ENCODE measurements around the gene TADA2A. TPM values are rescaled to one million over a fixed set of nuclear protein-coding genes. Genes with fewer than 3 reads are reported as not detected.

TADA2A gene
- polyA plus RNA-seq, 2 of the 4 experiments (the other 2 are of a cell fraction), result 9.9 to 27.1 TPM

DNA sequence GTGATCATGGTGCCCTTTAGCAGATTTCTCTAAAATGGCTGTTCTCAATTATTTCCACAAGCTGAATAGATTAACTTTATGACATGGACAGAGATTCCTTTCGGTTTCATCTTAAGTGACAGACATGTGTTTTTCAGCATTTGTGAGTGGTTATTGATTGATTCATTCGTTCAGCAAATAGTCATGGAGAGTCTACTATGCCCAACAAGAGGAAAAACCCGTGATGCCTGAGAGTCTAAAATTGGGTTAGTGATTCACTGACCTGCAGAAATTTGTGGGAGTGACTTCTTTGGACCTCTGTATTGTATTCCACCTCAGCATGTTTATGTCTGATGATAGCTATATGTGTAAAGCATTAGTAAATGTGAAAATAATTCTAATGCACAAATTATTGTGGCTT lies 55.0 kb downstream of the TADA2A start:
- CTCF ChIA-PET, result interaction anchor here (0.8 to 1.6 kb wide), 3 partner anchors 58 to 88 kb away, joined by 3 to 5 read pairs (median 3); no protein-coding TSS in a partner anchor

DNA sequence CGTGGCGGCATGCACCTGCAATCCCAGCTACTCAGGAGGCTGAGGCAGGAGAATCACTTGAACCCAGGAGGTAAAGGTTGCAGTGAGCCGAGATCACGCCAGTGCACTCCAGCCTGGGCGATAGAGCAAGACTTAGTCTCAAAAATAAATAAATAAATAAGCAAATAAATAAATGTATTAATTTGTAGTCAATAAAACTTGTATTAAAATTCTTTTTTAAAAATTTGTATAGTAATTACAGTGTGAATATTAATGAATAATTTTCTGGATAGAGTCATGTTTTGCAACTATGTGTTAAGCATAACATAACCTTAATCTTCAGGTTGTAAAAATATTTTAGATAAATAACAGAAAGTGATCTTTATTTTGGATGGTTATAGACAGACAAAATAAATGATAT lies 55.8 kb downstream of the TADA2A start:
- POLR2A ChIA-PET, result no interaction called here
- 91% methylated on average over 5 of the region's 5 CpGs for WGBS (ENCODE audit: missing lambda C conversion rate)
- ATAC-seq, result no peak

More for the DNA sequence above, 55.0 kb downstream of the TADA2A start:
- FAIRE-seq (no peak), DNase-seq (ENCODE audit: low read depth in 1 of 2, low spot score in 1 of 2) (no peak), ATAC-seq (no peak)
- Histone ChIP-seq H3K4me1 (peaks cover 6% of the 10 kb centered on the region; the same call in 2 of the 3 replicates), H3K9me3 (no peaks in the 10 kb centered on the region), H3K4me3 (no peak overlapping the region), H3K27ac (no peak overlapping the region), H3K4me2 (no peak overlapping the region)
- POLR2A ChIA-PET, result no interaction called here
- WGBS (ENCODE audit: missing lambda C conversion rate), result 84% methylated on average over 3 of the region's 3 CpGs
- TF ChIP-seq HDAC2 (IDR thresholded peaks at IDR 0.05) (no peak), ZC3H11A (IDR thresholded peaks at IDR 0.05) (no peak), EHF (CRISPR knock-in tag; IDR thresholded peaks at IDR 0.05) (no peak), HEYL (CRISPR knock-in tag; IDR thresholded peaks at IDR 0.05) (no peak), RAD21 (conservative IDR thresholded peaks at IDR 0.05 in 1 of 2, IDR thresholded peaks at IDR 0.05 in 1 of 2) (no peak), SREBF2 (IDR thresholded peaks at IDR 0.05) (no peak), RCOR1 (IDR thresholded peaks at IDR 0.05; ENCODE audit: low read depth, low read length) (no peak), FOSB (CRISPR knock-in tag; IDR thresholded peaks at IDR 0.05) (no peak), HOXA7 (CRISPR knock-in tag; IDR thresholded peaks at IDR 0.05) (no peak), FOXS1 (CRISPR knock-in tag; IDR thresholded peaks at IDR 0.05) (no peak), ZNF302 (CRISPR knock-in tag; IDR thresholded peaks at IDR 0.05) (no peak), BCL3 (IDR thresholded peaks at IDR 0.05) (no peak), MAX (IDR thresholded peaks at IDR 0.05) (no peak), CBX8 (IDR thresholded peaks at IDR 0.05) (no peak), CTCF (IDR thresholded peaks at IDR 0.05) (no peak), NR3C1 (IDR thresholded peaks at IDR 0.05) (no peak)
- TF ChIP-seq, protein P1, sequence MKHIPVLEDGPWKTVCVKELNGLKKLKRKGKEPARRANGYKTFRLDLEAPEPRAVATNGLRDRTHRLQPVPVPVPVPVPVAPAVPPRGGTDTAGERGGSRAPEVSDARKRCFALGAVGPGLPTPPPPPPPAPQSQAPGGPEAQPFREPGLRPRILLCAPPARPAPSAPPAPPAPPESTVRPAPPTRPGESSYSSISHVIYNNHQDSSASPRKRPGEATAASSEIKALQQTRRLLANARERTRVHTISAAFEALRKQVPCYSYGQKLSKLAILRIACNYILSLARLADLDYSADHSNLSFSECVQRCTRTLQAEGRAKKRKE (CRISPR knock-in tag; IDR thresholded peaks at IDR 0.05; ENCODE audit: low read depth), result no peak

More for the DNA sequence above, 55.8 kb downstream of the TADA2A start:
- CTCF ChIA-PET, result interaction anchor here (0.8 to 1.0 kb wide), 2 partner anchors 63 to 173 kb away, joined by 3 read pairs; no protein-coding TSS in a partner anchor
- H3K4me2 ChIP-seq, result no peak overlapping the region
- H3K27ac ChIP-seq, result no peak overlapping the region
- no peak overlapping the region for H3K4me3 ChIP-seq
- H3K4me1 ChIP-seq, result peaks cover 6% of the 10 kb centered on the region; the same call in 2 of the 3 replicates
- FAIRE-seq (no peak), DNase-seq (ENCODE audit: low read depth in 1 of 2, low spot score in 1 of 2) (no peak)
- TF ChIP-seq, protein P1 (CRISPR knock-in tag; IDR thresholded peaks at IDR 0.05; ENCODE audit: low read depth), result no peak
- no peak for TF ChIP-seq FOSL2 (IDR thresholded peaks at IDR 0.05)
- no peak for TF ChIP-seq FOSL2 (CRISPR knock-in tag; IDR thresholded peaks at IDR 0.05)
- no peak for TF ChIP-seq POLR2AphosphoS2 (conservative IDR thresholded peaks at IDR 0.05; ENCODE audit: low read length)
- TF ChIP-seq, protein P2, sequence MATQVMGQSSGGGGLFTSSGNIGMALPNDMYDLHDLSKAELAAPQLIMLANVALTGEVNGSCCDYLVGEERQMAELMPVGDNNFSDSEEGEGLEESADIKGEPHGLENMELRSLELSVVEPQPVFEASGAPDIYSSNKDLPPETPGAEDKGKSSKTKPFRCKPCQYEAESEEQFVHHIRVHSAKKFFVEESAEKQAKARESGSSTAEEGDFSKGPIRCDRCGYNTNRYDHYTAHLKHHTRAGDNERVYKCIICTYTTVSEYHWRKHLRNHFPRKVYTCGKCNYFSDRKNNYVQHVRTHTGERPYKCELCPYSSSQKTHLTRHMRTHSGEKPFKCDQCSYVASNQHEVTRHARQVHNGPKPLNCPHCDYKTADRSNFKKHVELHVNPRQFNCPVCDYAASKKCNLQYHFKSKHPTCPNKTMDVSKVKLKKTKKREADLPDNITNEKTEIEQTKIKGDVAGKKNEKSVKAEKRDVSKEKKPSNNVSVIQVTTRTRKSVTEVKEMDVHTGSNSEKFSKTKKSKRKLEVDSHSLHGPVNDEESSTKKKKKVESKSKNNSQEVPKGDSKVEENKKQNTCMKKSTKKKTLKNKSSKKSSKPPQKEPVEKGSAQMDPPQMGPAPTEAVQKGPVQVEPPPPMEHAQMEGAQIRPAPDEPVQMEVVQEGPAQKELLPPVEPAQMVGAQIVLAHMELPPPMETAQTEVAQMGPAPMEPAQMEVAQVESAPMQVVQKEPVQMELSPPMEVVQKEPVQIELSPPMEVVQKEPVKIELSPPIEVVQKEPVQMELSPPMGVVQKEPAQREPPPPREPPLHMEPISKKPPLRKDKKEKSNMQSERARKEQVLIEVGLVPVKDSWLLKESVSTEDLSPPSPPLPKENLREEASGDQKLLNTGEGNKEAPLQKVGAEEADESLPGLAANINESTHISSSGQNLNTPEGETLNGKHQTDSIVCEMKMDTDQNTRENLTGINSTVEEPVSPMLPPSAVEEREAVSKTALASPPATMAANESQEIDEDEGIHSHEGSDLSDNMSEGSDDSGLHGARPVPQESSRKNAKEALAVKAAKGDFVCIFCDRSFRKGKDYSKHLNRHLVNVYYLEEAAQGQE (IDR thresholded peaks at IDR 0.05), result no peak
- TF ChIP-seq HMGXB4 (CRISPR knock-in tag; IDR thresholded peaks at IDR 0.05; ENCODE audit: borderline replicate concordance), result no peak
- no peak for TF ChIP-seq RFX5 (IDR thresholded peaks at IDR 0.05)
- no peaks in the 10 kb centered on the region for H3K9me3 ChIP-seq
